GM18873 (cell line): ENCODE results near the gene PRSS56.

Experiments used
- ATAC-seq: cut with Tn5 transposase; IDR thresholded peaks from one replicate; pipeline ENCODE4 v1.9.1; 2021; ENCODE audit warnings: mild to moderate bottlenecking, moderate library complexity, moderate number of reproducible peaks; ENCODE audit not compliant: unreplicated experiment, low FRiP score

The PRSS56 gene

GRCh38 chr2:232485757-232486557, 34.2 kb upstream of the PRSS56 start:
- ATAC-seq: no peak

GRCh38 chr2:232486558-232487384, 33.4 kb upstream of the PRSS56 start:
- ATAC-seq: no peak

DNA sequence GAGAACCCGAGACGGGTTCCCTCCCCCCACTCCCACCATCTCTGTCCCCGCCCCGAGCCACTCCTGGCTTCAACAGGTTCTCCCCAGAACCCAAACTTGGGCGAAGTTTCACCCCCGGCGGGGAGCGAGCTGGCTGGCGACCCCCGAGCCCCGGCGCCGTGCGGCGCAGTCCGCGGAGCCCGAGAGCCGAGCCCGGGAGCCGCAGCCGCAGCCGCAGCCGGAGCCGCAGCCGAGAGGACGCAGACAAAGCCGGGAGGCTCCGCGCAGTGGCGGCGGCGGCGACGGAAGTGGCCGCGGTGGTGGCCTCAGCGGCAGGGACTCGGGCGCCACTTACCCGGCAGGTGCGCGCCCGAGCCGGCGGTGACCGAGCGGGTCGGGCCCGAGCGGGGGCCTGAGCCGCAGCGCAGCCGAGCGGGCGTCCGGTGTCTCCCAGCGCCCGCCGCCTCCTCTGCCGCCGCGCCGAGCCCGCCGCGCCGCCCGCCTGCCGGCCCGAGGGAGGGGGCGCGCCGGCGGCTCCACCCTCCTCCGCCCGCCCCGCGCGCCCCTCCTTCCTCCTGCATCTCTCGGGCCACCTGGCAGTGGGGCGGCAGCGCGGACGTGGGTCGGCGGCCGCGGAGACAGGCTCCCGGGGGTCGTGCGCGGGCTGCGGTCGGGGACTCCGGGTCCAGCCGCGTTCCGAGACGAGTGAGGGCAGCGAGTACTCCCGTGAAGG, 32.6 kb upstream of the PRSS56 start, which contains the start of gene ECEL1:
ECEL1 (minus strand) TSS at position 450 of the 712 bp plus-strand sequence. CDS start 1,181 bp downstream, outside the sequence.
- no peak for ATAC-seq

GRCh38 chr2:232488097-232488711, 32.0 kb upstream of the PRSS56 start:
- no peak for ATAC-seq

GRCh38 chr2:232488721-232489300, 31.4 kb upstream of the PRSS56 start:
- no peak for ATAC-seq

DNA sequence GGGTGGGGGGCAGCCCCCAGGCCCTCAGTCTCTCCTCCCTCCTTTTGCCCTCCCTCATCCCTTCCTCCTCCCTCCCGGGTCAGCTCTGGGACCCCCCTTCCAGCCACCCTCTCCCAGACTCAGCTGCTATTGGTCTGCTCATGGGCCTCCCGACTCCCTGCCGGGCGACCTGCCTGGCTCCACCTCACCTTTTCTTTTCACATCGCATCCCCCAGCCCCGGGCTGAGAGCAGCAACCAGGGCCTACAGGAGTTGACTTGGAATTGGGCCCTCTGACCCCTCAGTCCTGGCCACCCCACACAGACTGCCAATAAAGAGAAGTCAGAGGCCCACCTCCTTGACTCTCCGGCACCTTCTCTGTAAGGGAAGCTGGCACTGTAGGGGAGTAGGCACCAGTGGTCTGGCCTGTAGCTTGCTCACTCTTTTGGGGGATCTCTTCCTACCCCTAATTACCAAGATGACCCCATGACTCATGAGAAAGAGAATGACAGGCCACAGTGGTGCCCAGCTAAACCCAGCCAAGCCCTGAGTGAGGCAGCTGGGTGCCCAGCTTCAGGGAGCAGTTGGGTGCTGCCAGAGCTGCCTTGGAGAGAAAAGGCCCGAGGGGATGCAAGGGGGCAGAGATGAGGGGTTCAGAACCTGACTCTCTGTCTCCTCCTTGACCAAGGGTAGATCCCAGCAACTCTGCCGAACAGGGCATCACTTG, 30.5 kb upstream of the PRSS56 start:
- ATAC-seq: no peak

GRCh38 chr2:232490221-232491138, 29.7 kb upstream of the PRSS56 start:
- no peak for ATAC-seq

GRCh38 chr2:232491139-232491780, 28.9 kb upstream of the PRSS56 start:
- no peak for ATAC-seq

- ATAC-seq: no peak
These were observed 27.8 kb upstream of the PRSS56 start for GRCh38 chr2:232492236-232492848.

DNA sequence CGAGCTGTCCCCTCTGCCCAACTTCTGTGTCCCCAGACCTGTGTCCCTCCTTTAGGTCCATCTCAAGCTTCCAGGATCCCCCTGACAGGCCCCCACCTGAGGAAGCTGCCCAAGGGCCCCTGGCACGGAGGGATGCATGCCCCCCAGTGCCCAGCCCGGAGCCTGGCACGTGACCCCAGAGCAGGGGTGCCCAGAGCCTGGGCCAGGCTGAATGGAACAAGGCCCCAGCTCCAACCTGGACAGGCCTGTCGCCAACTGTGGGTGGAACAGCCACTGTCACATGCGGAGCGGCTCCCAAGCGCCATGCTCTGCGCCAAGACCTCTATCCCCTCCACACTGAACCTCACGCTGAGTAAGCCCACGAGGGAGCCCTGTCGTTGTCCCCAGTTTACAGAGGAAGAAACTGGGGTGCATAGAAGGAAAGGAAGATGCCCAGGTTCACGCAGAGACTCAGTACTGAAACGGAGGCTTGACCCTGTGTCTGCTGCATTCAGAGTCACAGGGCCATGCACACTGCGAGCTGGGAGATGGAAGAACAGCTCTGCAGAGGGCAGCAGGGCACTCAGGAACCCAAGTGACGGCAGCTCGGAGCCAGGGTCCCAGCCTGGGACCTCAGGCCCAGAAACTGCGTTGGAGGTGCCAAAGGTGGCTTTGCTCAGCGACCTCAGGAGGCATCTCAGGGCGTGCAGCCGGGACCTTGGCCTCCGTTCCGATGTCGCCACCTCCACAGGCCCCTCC, 27.1 kb upstream of the PRSS56 start:
- ATAC-seq: no peak

DNA sequence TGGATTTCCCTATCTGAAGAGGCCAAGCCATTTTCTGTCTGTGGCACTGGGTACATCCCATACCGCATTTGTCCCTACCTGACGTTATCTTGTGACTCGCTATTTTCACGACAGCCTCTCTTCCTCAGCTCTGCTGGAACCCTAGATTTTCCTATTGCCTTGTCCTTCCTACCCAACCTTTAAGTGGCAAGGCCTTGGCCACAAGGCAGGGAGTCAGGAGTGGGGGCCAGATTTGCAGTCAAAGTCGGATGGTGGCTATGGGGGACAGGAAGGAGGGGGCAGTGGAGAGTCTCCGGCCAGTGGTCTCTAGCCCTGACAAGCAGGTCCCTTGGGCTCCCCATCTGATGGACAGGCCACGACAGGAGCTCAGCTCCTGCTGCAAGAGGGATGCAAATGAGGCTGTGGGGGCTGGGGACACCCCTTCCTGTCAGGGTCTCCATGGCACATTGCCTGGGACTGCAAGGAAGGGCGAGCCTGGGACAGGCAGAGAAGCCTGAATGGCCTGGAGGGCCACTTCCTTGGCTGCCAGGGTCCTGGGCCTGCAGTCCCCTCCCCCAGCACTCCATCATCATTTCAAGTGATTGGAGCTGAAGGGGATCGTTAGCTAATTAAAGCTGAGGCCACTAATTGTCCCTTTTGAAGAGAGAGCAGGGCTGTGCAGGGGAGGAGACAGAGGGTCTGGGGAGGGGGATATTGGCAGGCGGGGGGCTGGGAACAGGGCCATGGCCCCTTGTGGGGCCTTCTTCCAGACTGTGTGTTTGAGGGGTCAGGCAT, 26.3 kb upstream of the PRSS56 start:
- ATAC-seq: no peak

- no peak for ATAC-seq
These were observed 25.6 kb upstream of the PRSS56 start for GRCh38 chr2:232494542-232494941.

- ATAC-seq: no peak
These were observed 24.9 kb upstream of the PRSS56 start for GRCh38 chr2:232495292-232495691.

- no peak for ATAC-seq
These were observed 23.5 kb upstream of the PRSS56 start for GRCh38 chr2:232496501-232497270.

DNA sequence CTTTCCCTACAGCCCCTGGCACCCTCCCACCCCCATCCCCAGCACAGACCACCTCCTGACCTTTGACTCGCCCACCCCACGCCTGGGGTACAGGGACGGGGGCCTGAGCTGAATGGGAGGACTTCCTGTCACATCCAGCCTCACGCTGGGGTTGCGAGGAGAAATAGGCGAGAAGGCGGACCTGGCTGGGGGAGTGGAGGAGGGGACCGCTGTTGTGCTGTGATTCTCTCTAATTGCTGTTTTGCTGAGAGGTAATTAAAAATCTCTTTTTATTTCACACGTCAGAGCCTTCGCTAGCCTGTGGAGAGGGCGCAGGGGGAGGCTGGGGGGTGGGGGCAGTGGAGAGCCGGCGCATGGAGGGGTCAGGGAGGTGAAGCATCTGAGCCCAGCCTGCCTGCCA, 22.8 kb upstream of the PRSS56 start:
- ATAC-seq: no peak
